Neural cell (in vitro differentiated cells): ENCODE results near the gene CCDC50. TPM values are rescaled to one million over a fixed set of nuclear protein-coding genes. Genes with fewer than 3 reads are reported as not detected.

Experiments
- H2AFZ ChIP-seq: fragments of 200-600, 300-800 bp; sonication (generic), shearing (Covaris generic); 2 replicates; pipeline ENCODE4 v1.6.0; 2014; ENCODE audit warnings: low read depth, mild to moderate bottlenecking, antibody characterized with exemption, low read length, moderate library complexity
- H3F3A ChIP-seq: fragments of 200-600 bp; shearing (Covaris generic); 2 replicates; pipeline ENCODE4 v1.6.1; 2016; ENCODE audit warnings: mild to moderate bottlenecking, moderate library complexity, mixed read lengths, antibody characterized with exemption, low read length; ENCODE audit not compliant: insufficient read depth, poor library complexity, severe bottlenecking
- H3K27ac ChIP-seq: fragments of 200-600, 300-800 bp; sonication (generic), shearing (Covaris generic); 2 replicates; pipeline ENCODE4 v1.5.1; 2014; ENCODE audit warnings: mild to moderate bottlenecking, low read length, moderate library complexity
- H3K27me3 ChIP-seq: fragments of 300-800, 200-600 bp; sonication (generic), shearing (Covaris generic); 2 replicates; pipeline ENCODE4 v1.6.0; 2014; ENCODE audit warnings: mild to moderate bottlenecking, low read depth, low read length, moderate library complexity; ENCODE audit not compliant: insufficient read depth
- H3K36me3 ChIP-seq: fragments of 300-800, 200-600 bp; sonication (generic), shearing (Covaris generic); 2 replicates; pipeline ENCODE4 v1.5.1; 2014; ENCODE audit warnings: mild to moderate bottlenecking, antibody characterized with exemption, low read length, moderate library complexity; ENCODE audit not compliant: insufficient read depth
- H3K4me2 ChIP-seq: fragments of 300-800, 200-600 bp; sonication (generic), shearing (Covaris generic); 2 replicates; pipeline ENCODE4 v1.6.0; 2014; ENCODE audit warnings: mild to moderate bottlenecking, low read length
- H3K4me3 ChIP-seq: fragments of 300-800, 200-600 bp; sonication (generic), shearing (Covaris generic); 2 replicates; pipeline ENCODE4 v1.5.1; 2014; ENCODE audit warnings: mild to moderate bottlenecking, low read length, moderate library complexity
- H3K79me2 ChIP-seq: fragments of 200-600 bp; shearing (Covaris generic); replicated peaks from 2 replicates; pipeline ENCODE4 v1.6.0; 2014; ENCODE audit warnings: mild to moderate bottlenecking, low read length, moderate library complexity; ENCODE audit not compliant: insufficient read depth
- H3K9ac ChIP-seq: fragments of 300-800, 200-600 bp; sonication (generic), shearing (Covaris generic); 2 replicates; pipeline ENCODE4 v1.6.1; 2016; ENCODE audit warnings: mild to moderate bottlenecking, low read length, mixed read lengths
- H3K9me2 ChIP-seq: fragments of 200-600 bp; shearing (Covaris generic); 2 replicates; pipeline ENCODE4 v1.6.1; 2016; ENCODE audit warnings: mild to moderate bottlenecking, low read length, mixed read lengths; ENCODE audit not compliant: insufficient read depth
- H3K9me3 ChIP-seq: fragments of 200-600, 300-800 bp; sonication (generic), shearing (Covaris generic); 2 replicates; pipeline ENCODE4 v1.6.1; 2016; ENCODE audit warnings: mild to moderate bottlenecking, mixed run types, low read length, moderate library complexity, mixed read lengths
- H4K20me1 ChIP-seq: fragments of 200-600 bp; shearing (Covaris generic); 2 replicates; pipeline ENCODE4 v1.6.1; 2016; ENCODE audit warnings: mild to moderate bottlenecking, mixed run types; ENCODE audit not compliant: insufficient read depth
- CTCF ChIP-seq: fragments of 450-650 bp; IDR thresholded peaks from 2 replicates; pipeline ENCODE4 v1.5.1; 2014; ENCODE audit warnings: antibody characterized with exemption, mild to moderate bottlenecking, moderate library complexity; ENCODE audit not compliant: poor library complexity, severe bottlenecking
- EP300 ChIP-seq: fragments of 450-650 bp; conservative IDR thresholded peaks from 2 replicates; pipeline ENCODE4 v1.6.1; 2014; ENCODE audit warnings: antibody characterized with exemption, mild to moderate bottlenecking, moderate library complexity; ENCODE audit not compliant: poor library complexity, severe bottlenecking
- EZH2 ChIP-seq: fragments of 200-600, 300-800 bp; shearing (Covaris generic), sonication (generic); IDR thresholded peaks from 2 replicates; pipeline ENCODE4 v1.6.1; 2014; ENCODE audit warnings: antibody characterized with exemption, low read length, borderline replicate concordance, mild to moderate bottlenecking; ENCODE audit not compliant: insufficient read depth, poor library complexity, severe bottlenecking
- MXI1 ChIP-seq: fragments of 450-650 bp; conservative IDR thresholded peaks from 2 replicates; pipeline ENCODE4 v1.6.1; 2014; ENCODE audit warnings: antibody characterized with exemption, mild to moderate bottlenecking; ENCODE audit not compliant: poor library complexity, severe bottlenecking
- POLR2AphosphoS5 ChIP-seq: IDR thresholded peaks from 2 replicates; pipeline ENCODE4 v1.6.1; 2012
- RAD21 ChIP-seq: fragments of 450-650 bp; conservative IDR thresholded peaks from 2 replicates; pipeline ENCODE4 v1.6.1; 2014; ENCODE audit warnings: antibody characterized with exemption, mild to moderate bottlenecking, moderate library complexity
- REST ChIP-seq: IDR thresholded peaks from 2 replicates; pipeline ENCODE4 v1.6.1; 2012; ENCODE audit warnings: borderline replicate concordance
- SMC3 ChIP-seq: fragments of 450-650 bp; conservative IDR thresholded peaks from 2 replicates; pipeline ENCODE4 v1.6.1; 2014; ENCODE audit warnings: antibody characterized with exemption, mild to moderate bottlenecking, moderate library complexity; ENCODE audit not compliant: poor library complexity
- TAF1 ChIP-seq: IDR thresholded peaks from 2 replicates; pipeline ENCODE4 v1.6.1; 2012; ENCODE audit warnings: low read depth
- polyA plus RNA-seq: library from polyadenylated mRNA; depleted of rRNA; stranded (reverse); fragments of >200 nt; gene quantifications from 2 replicates; pipeline ENCODE4 v1.2.3, GENCODE V29; 2014

Gene CCDC50
- polyA plus RNA-seq, 1 donor from 2014 or later: 58.2 TPM

GRCh38 chr3:191353022-191353777, 24.0 kb downstream of the CCDC50 start:
- Histone ChIP-seq H3K36me3 (peaks cover 2% of the 10 kb centered on the region), H3K79me2 (peaks cover 22% of the 10 kb centered on the region), H3K9me3 (no peaks in the 10 kb centered on the region), H3K27ac (no peak overlapping the region), H3K27me3 (no peaks in the 10 kb centered on the region), H3K4me2 (no peak overlapping the region), H3K9me2 (no peaks in the 10 kb centered on the region), H3F3A (no peaks in the 10 kb centered on the region), H2AFZ (no peak overlapping the region), H3K9ac (no peak overlapping the region), H3K4me3 (no peak overlapping the region), H4K20me1 (no peaks in the 10 kb centered on the region)
- no peak for TF ChIP-seq SMC3
- no peak for TF ChIP-seq POLR2AphosphoS5
- no peak for TF ChIP-seq RAD21
- TF ChIP-seq EZH2: no peak
- no peak for TF ChIP-seq CTCF
- no peak for TF ChIP-seq EP300
- TF ChIP-seq TAF1: no peak
- TF ChIP-seq REST: no peak
- no peak for TF ChIP-seq MXI1

- no peak overlapping the region for H3K4me2 ChIP-seq
- H2AFZ ChIP-seq: no peak overlapping the region
- no peaks in the 10 kb centered on the region for H3K27me3 ChIP-seq
- H3F3A ChIP-seq: no peaks in the 10 kb centered on the region
- H3K36me3 ChIP-seq: peaks cover 16% of the 10 kb centered on the region
- no peak overlapping the region for H3K4me3 ChIP-seq
- H3K9me3 ChIP-seq: no peaks in the 10 kb centered on the region
- H3K79me2 ChIP-seq: peaks cover 22% of the 10 kb centered on the region
- no peaks in the 10 kb centered on the region for H3K9me2 ChIP-seq
- TF ChIP-seq REST (no peak), EZH2 (no peak), POLR2AphosphoS5 (no peak), CTCF (no peak), EP300 (no peak), TAF1 (no peak), RAD21 (no peak), MXI1 (no peak), SMC3 (no peak)
- H3K9ac ChIP-seq: no peak overlapping the region
- H4K20me1 ChIP-seq: no peaks in the 10 kb centered on the region
- H3K27ac ChIP-seq: no peak overlapping the region
Measured at GRCh38 chr3:191355406-191355805, 26.2 kb downstream of the CCDC50 start.
